HCT116 (cell line): ENCODE measurements around the gene GLRA3. TPM values are rescaled to one million over a fixed set of nuclear protein-coding genes. Genes with fewer than 3 reads are reported as not detected.

Experiments
- ATAC-seq: fragments of 200-7000 bp; cut with Tn5 transposase; 2 replicates; pipeline ENCODE4 v1.9.1; 2020; ENCODE audit warnings: mild to moderate bottlenecking, moderate library complexity
- BruUV-seq: library from RNA; stranded (reverse); fragments of 400-500 nt; replicated peaks from 2 replicates; lab custom pipeline; 2021; lab: Mats Ljungman, UMichigan
- CTCF ChIA-PET: fragments of 300-600 bp; sonication (Branson Sonifier 250); formaldehyde crosslinking; loops from one replicate; lab custom pipeline; 2021; ENCODE audit warnings: antibody characterized with exemption; lab: Charles Lee
- POLR2A ChIA-PET: fragments of 300-600, 350-600 bp; sonication (Branson Sonifier 250); formaldehyde crosslinking; loops from one replicate; lab custom pipeline; 2021; ENCODE audit warnings: antibody characterized with exemption; lab: Charles Lee
- RAD21 ChIA-PET, 2 experiments: fragments of 300-600 bp; sonication (Branson Sonifier 250); formaldehyde crosslinking; loops; one replicate each; lab custom pipeline; 2023; ENCODE audit warnings: low total read pairs in 2 of 2; ENCODE audit not compliant: uncharacterized antibody in 2 of 2, unreplicated experiment in 2 of 2, low non-redundant PET in 1 of 2; lab: Charles Lee
- DNase-seq: peaks from one replicate; pipeline ENCODE4 v3.0.0-alpha.2; 2010; ENCODE audit warnings: low read depth, low spot score
- H2AFZ ChIP-seq: fragments of 200-600 bp; shearing (Covaris generic), sonication (generic); 2 replicates; pipeline ENCODE4 v1.6.1; 2017; ENCODE audit warnings: low read depth, mixed run types, mixed read lengths, antibody characterized with exemption, low read length; ENCODE audit not compliant: poor library complexity, severe bottlenecking
- H3K27ac ChIP-seq: 2 replicates; pipeline ENCODE4 v1.5.1; 2012; ENCODE audit warnings: low read depth, low read length
- H3K27me3 ChIP-seq: fragments of 200-600 bp; sonication (generic); 2 replicates; pipeline ENCODE4 v1.6.1; 2016; ENCODE audit warnings: mixed run types, low read length, mixed read lengths; ENCODE audit not compliant: insufficient read depth
- H3K36me3 ChIP-seq, 2 experiments: fragments of 200-500 bp in 1 of 2; fragments of 200-600 bp in 1 of 2; sonication (Bioruptor generic) in 1 of 2; sonication (generic) in 1 of 2; 2 replicates each; pipeline versions ENCODE4 v1.5.1 to v1.6.1; 2014 to 2016; ENCODE audit warnings: low read length in 2 of 2, inconsistent platforms in 1 of 2, mixed read lengths in 1 of 2, mixed run types in 1 of 2; ENCODE audit not compliant: insufficient read depth in 2 of 2, control insufficient read depth in 1 of 2
- H3K4me1 ChIP-seq, 2 experiments: fragments of 200-600 bp in 1 of 2; sonication (generic) in 1 of 2; 2 replicates each; pipeline versions ENCODE4 v1.5.1 to v1.6.1; 2012 to 2017; ENCODE audit warnings: low read length in 2 of 2, inconsistent platforms in 1 of 2, mild to moderate bottlenecking in 1 of 2, mixed read lengths in 1 of 2, mixed run types in 1 of 2, moderate library complexity in 1 of 2; ENCODE audit not compliant: insufficient read depth in 2 of 2, control insufficient read depth in 1 of 2
- H3K4me2 ChIP-seq: fragments of 200-600 bp; sonication (generic); 2 replicates; pipeline ENCODE4 v1.6.1; 2017; ENCODE audit warnings: mixed run types, low read length, mixed read lengths
- H3K4me3 ChIP-seq, 2 experiments: fragments of 200-600 bp in 1 of 2; sonication (generic) in 1 of 2; replicated peaks in 1 of 2; 2 replicates each; pipeline ENCODE4 v1.5.1; 2011 to 2016; ENCODE audit warnings: low read length in 2 of 2, control low read depth in 1 of 2, low read depth in 1 of 2, mild to moderate bottlenecking in 1 of 2, mixed read lengths in 1 of 2, mixed run types in 1 of 2
- H3K79me2 ChIP-seq: fragments of 200-600 bp; sonication (generic); 2 replicates; pipeline ENCODE4 v1.6.1; 2017; ENCODE audit warnings: mild to moderate bottlenecking, mixed run types, low read length, moderate library complexity, mixed read lengths; ENCODE audit not compliant: insufficient read depth
- H3K9ac ChIP-seq: fragments of 200-600 bp; sonication (generic); 2 replicates; pipeline ENCODE4 v1.6.1; 2016; ENCODE audit warnings: low read length, mixed read lengths
- H3K9me2 ChIP-seq: fragments of 200-600 bp; sonication (generic), shearing (Covaris generic); 2 replicates; pipeline ENCODE4 v1.6.1; 2017; ENCODE audit warnings: mixed run types, mild to moderate bottlenecking, moderate library complexity; ENCODE audit not compliant: insufficient read depth
- H3K9me3 ChIP-seq, 2 experiments: fragments of 200-500 bp in 1 of 2; fragments of 200-600 bp in 1 of 2; sonication (Bioruptor generic) in 1 of 2; sonication (generic) in 1 of 2; 2 replicates each; pipeline ENCODE4 v1.6.1; 2014 to 2017; ENCODE audit warnings: low read length in 2 of 2, mixed read lengths in 2 of 2, inconsistent platforms in 1 of 2, low read depth in 1 of 2, mild to moderate bottlenecking in 1 of 2, mixed run types in 1 of 2, moderate library complexity in 1 of 2; ENCODE audit not compliant: control insufficient read depth in 1 of 2, insufficient read depth in 1 of 2
- H4K20me1 ChIP-seq: fragments of 200-600 bp; sonication (generic), shearing (Covaris generic); 2 replicates; pipeline ENCODE4 v1.6.1; 2017; ENCODE audit warnings: mixed run types, mild to moderate bottlenecking, moderate library complexity; ENCODE audit not compliant: insufficient read depth
- CEBPB ChIP-seq: IDR thresholded peaks from 2 replicates; pipeline ENCODE4 v1.6.1; 2012; ENCODE audit warnings: low read depth
- EGR1 ChIP-seq: IDR thresholded peaks from 2 replicates; pipeline ENCODE4 v1.6.1; 2012; ENCODE audit warnings: low read depth
- ELF1 ChIP-seq: IDR thresholded peaks from 2 replicates; pipeline ENCODE4 v1.6.1; 2012; ENCODE audit warnings: low read depth, borderline replicate concordance
- EZH2 ChIP-seq: fragments of 200-600 bp; sonication (generic); IDR thresholded peaks from 2 replicates; pipeline ENCODE4 v1.6.1; 2017; ENCODE audit warnings: antibody characterized with exemption, mixed run types
- EZH2phosphoT487 ChIP-seq: fragments of 200-600 bp; IDR thresholded peaks from 2 replicates; pipeline ENCODE4 v1.6.1; 2018; ENCODE audit warnings: antibody characterized with exemption, borderline replicate concordance
- POLR2A ChIP-seq: IDR thresholded peaks from 2 replicates; pipeline ENCODE4 v1.7.0; 2011; ENCODE audit warnings: borderline replicate concordance; ENCODE audit not compliant: insufficient read depth, insufficient read length; ENCODE audit errors: extremely low read depth
- YY1 ChIP-seq: IDR thresholded peaks from 2 replicates; pipeline ENCODE4 v1.6.1; 2011; ENCODE audit warnings: low read length, low read depth, moderate library complexity, mild to moderate bottlenecking; ENCODE audit not compliant: insufficient replicate concordance; ENCODE audit errors: extremely low read depth
- ZBTB33 ChIP-seq: IDR thresholded peaks from 2 replicates; pipeline ENCODE4 v1.6.1; 2011; ENCODE audit warnings: mild to moderate bottlenecking, low read length, moderate library complexity; ENCODE audit not compliant: insufficient replicate concordance; ENCODE audit errors: extremely low read depth
- intact Hi-C: fragments of 100-400 bp; cut with micrococcal nuclease; formaldehyde crosslinking; loops from 2 replicates; pipeline ENCODE4 v1.10.0; 2022
- total RNA-seq: library from RNA; stranded (reverse); gene quantifications from one replicate; pipeline ENCODE4 v1.2.1, GENCODE V29; 2021; ENCODE audit not compliant: unreplicated experiment
- TF ChIP-seq, protein P1 (sequence below): IDR thresholded peaks from 2 replicates; pipeline ENCODE4 v1.6.1; 2012
- TF ChIP-seq, protein P2 (sequence below), 3 experiments: fragments of 200-600 bp in 1 of 3; sonication (generic) in 1 of 3; IDR thresholded peaks in 2 of 3; conservative IDR thresholded peaks in 1 of 3; 2 replicates each; pipeline ENCODE4 v1.5.1; 2012 to 2017; ENCODE audit warnings: low read depth in 2 of 3, low read length in 2 of 3, antibody characterized with exemption in 1 of 3, borderline replicate concordance in 1 of 3, control low read depth in 1 of 3, mild to moderate bottlenecking in 1 of 3, mixed read lengths in 1 of 3, mixed run types in 1 of 3, moderate library complexity in 1 of 3; ENCODE audit not compliant: insufficient read depth in 1 of 3

GLRA3 gene
- total RNA-seq, 1 experiment from 2014 or later: not detected

DNA sequence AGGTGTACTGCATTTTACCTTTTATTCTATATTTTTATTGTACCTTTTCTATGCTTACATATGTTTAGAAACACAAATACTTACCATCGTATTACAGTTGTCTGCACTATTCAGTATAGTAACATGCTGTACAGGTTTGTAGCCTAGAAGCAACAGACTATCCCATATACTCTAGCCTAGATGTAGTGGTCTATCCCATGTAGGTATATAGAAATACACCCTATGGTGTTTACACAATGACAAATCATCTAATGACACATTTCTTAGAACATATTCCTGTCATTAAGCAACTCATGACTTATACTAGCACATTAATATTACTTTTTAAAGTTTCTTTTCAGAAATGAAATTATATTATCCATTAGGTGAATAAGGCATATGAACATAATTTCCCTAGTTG, 195.6 kb downstream of the GLRA3 start:
- no peak overlapping the region for H3K9ac ChIP-seq
- no peaks in the 10 kb centered on the region for H3K4me1 ChIP-seq
- CTCF ChIA-PET: interaction anchor here (1.5 kb wide), 1 partner anchor 1212 kb away, joined by 3 read pairs; no protein-coding TSS in a partner anchor
- RAD21 ChIA-PET: no interaction called here
- no peaks in the 10 kb centered on the region for H3K9me2 ChIP-seq
- H3K4me2 ChIP-seq: no peak overlapping the region
- no peak overlapping the region for H2AFZ ChIP-seq
- no peaks in the 10 kb centered on the region for H4K20me1 ChIP-seq
- no peaks in the 10 kb centered on the region for H3K9me3 ChIP-seq
- POLR2A ChIA-PET: no interaction called here
- no peaks in the 10 kb centered on the region for H3K79me2 ChIP-seq
- H3K27me3 ChIP-seq: no peaks in the 10 kb centered on the region
- no peak overlapping the region for H3K4me3 ChIP-seq
- DNase-seq (no peak), ATAC-seq (no peak)
- intact Hi-C loops: no loop called here
- BruUV-seq: no TSS peak
- no peaks in the 10 kb centered on the region for H3K36me3 ChIP-seq
- no peak overlapping the region for H3K27ac ChIP-seq
- TF ChIP-seq, protein P1, sequence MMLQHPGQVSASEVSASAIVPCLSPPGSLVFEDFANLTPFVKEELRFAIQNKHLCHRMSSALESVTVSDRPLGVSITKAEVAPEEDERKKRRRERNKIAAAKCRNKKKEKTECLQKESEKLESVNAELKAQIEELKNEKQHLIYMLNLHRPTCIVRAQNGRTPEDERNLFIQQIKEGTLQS: no peak
- no peak for TF ChIP-seq ELF1
- TF ChIP-seq CEBPB: no peak
- TF ChIP-seq ZBTB33: no peak
- no peak for TF ChIP-seq EZH2phosphoT487
- TF ChIP-seq, protein P2, sequence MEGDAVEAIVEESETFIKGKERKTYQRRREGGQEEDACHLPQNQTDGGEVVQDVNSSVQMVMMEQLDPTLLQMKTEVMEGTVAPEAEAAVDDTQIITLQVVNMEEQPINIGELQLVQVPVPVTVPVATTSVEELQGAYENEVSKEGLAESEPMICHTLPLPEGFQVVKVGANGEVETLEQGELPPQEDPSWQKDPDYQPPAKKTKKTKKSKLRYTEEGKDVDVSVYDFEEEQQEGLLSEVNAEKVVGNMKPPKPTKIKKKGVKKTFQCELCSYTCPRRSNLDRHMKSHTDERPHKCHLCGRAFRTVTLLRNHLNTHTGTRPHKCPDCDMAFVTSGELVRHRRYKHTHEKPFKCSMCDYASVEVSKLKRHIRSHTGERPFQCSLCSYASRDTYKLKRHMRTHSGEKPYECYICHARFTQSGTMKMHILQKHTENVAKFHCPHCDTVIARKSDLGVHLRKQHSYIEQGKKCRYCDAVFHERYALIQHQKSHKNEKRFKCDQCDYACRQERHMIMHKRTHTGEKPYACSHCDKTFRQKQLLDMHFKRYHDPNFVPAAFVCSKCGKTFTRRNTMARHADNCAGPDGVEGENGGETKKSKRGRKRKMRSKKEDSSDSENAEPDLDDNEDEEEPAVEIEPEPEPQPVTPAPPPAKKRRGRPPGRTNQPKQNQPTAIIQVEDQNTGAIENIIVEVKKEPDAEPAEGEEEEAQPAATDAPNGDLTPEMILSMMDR (IDR thresholded peaks at IDR 0.05 in 2 of 3, conservative IDR thresholded peaks at IDR 0.05 in 1 of 3; ENCODE audit: borderline replicate concordance in 1 of 3, insufficient read depth in 1 of 3, low read depth in 2 of 3, low read length in 2 of 3): no peak
- TF ChIP-seq POLR2A: no peak
- no peak for TF ChIP-seq EZH2
- TF ChIP-seq YY1: no peak
- no peak for TF ChIP-seq EGR1
- TF ChIP-seq, all 23 proteins: peak for 0
